22Rv1 (cell line): ENCODE measurements around the gene CLIC3.

ENCODE experiments used
- CTCF ChIP-seq: fragments of 450-650 bp; IDR thresholded peaks from 2 replicates; pipeline ENCODE4 v1.5.1; 2017; ENCODE audit warnings: mild to moderate bottlenecking
- ZFX ChIP-seq: fragments of 450-650 bp; IDR thresholded peaks from 2 replicates; pipeline ENCODE4 v1.6.1; 2017; ENCODE audit warnings: antibody characterized with exemption, borderline replicate concordance

- TF ChIP-seq CTCF (no peak), ZFX (no peak)
Observed at GRCh38 chr9:136983656-136984314, 12.6 kb downstream of the CLIC3 start.
